Activated naive CD4-positive, alpha-beta T cell treated with anti-CD3 and anti-CD28 coated beads, Interleukin-2, amount 10 ng/mL, durations not matched to agents 7 days and 5 days (primary cell): Measurements from ENCODE around the gene ARHGAP24.

Experiments
- CTCF ChIA-PET: fragments of 350-600 bp; sonication (Branson Sonifier 250); formaldehyde crosslinking; loops from one replicate; lab custom pipeline; 2021; ENCODE audit warnings: antibody characterized with exemption; lab: Charles Lee
- DNase-seq: peaks from one replicate; pipeline ENCODE4 v3.0.0-alpha.2; 2020
- H3K27ac Mint-ChIP-seq: one replicate; pipeline ENCODE4 v1.8.0; 2021; ENCODE audit warnings: mild to moderate bottlenecking, moderate library complexity, mixed read lengths
- H3K27me3 Mint-ChIP-seq: one replicate; pipeline ENCODE4 v1.8.0; 2021; ENCODE audit warnings: mild to moderate bottlenecking, mixed read lengths
- H3K36me3 Mint-ChIP-seq: one replicate; pipeline ENCODE4 v1.8.0; 2021; ENCODE audit warnings: mixed read lengths
- H3K4me1 Mint-ChIP-seq: one replicate; pipeline ENCODE4 v1.8.0; 2021; ENCODE audit warnings: mixed read lengths
- H3K4me3 Mint-ChIP-seq: one replicate; pipeline ENCODE4 v1.8.0; 2021; ENCODE audit warnings: mild to moderate bottlenecking, moderate library complexity, mixed read lengths
- H3K9me3 Mint-ChIP-seq: one replicate; pipeline ENCODE4 v1.8.0; 2021; ENCODE audit warnings: mixed read lengths

The ARHGAP24 gene

GRCh38 chr4:85459736-85460135 is 15.2 kb upstream of the ARHGAP24 start:
- Mint-ChIP-seq H3K27ac (no peak overlapping the region), H3K27me3 (no peaks in the 10 kb centered on the region), H3K4me1 (no peaks in the 10 kb centered on the region), H3K9me3 (no peaks in the 10 kb centered on the region), H3K36me3 (no peaks in the 10 kb centered on the region), H3K4me3 (no peak overlapping the region)
- CTCF ChIA-PET = no interaction called here
- DNase-seq = no peak

DNA sequence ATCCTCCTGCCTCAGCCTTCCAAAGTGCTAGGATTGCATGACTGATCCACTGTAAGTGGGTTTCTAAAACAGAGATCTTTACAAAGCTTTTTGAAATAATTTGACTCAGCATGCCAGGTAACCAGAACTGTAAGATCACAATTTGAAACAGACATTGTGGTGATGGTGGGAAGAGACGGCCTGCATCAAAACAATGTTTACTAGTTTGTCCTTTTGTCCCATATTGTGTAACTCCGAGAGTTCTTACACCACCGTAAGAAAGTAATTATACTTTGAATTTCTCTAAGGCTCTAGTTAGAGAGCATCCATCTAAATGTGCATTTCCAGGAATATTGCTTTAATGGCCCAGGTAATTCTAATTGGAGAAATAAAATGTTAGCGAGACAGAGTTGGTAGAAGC is 594 bp upstream of the ARHGAP24 start:
- Mint-ChIP-seq H3K27me3 (peaks cover 14% of the 10 kb centered on the region), H3K27ac (no peak overlapping the region), H3K36me3 (no peaks in the 10 kb centered on the region), H3K9me3 (no peaks in the 10 kb centered on the region), H3K4me1 (no peaks in the 10 kb centered on the region), H3K4me3 (no peak overlapping the region)
- DNase-seq = no peak
- CTCF ChIA-PET = no interaction called here

- DNase-seq = no peak
- H3K4me3 Mint-ChIP-seq = no peak overlapping the region
- H3K4me1 Mint-ChIP-seq = no peaks in the 10 kb centered on the region
- peaks cover 14% of the 10 kb centered on the region for H3K27me3 Mint-ChIP-seq
- H3K9me3 Mint-ChIP-seq = no peaks in the 10 kb centered on the region
- no peaks in the 10 kb centered on the region for H3K36me3 Mint-ChIP-seq
- CTCF ChIA-PET = no interaction called here
- H3K27ac Mint-ChIP-seq = no peak overlapping the region
Observed at GRCh38 chr4:85475631-85476233, 782 bp downstream of the ARHGAP24 start.

DNA sequence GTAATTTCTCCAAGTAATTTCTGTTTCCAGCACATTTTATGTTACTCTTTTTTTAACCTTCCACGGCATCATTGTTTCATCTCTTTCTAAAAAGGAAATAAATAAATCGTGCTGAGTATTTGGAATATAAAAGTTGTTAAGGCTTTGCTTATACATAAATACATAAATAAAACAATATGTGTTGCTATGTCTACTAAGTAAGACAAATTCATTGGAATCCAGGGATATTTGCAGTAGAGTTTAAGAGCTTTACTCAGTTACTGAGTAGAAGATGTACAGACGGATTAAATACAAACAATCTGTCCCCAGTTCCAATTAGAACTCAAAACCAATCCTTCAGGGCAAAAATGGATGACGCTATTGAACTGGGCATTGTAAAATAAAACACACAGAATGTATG is 1.4 kb downstream of the ARHGAP24 start:
- no peak for DNase-seq
- Mint-ChIP-seq H3K4me3 (no peak overlapping the region), H3K9me3 (no peaks in the 10 kb centered on the region), H3K36me3 (no peaks in the 10 kb centered on the region), H3K4me1 (no peaks in the 10 kb centered on the region), H3K27ac (no peak overlapping the region), H3K27me3 (peaks cover 14% of the 10 kb centered on the region)
- CTCF ChIA-PET = no interaction called here

DNA sequence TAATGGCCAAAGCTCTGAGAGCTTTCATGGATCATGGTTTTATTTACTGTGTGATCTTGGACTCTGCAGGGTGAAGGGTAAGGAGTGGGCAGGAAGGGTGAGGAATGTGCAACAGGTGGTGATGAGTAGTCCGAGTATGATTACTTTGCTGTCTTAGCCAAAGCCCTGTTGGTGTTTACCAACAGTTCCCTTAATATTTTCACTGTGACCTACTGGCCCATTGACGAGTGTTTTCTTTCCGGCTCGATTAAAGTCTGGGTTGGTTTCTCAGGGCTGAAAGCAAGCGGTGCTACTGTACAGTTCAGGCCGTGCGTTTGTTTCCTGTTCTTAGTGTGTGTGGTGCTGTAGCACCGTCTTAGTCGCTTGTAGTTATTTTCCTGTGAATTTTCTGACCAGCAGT is 2.6 kb downstream of the ARHGAP24 start:
- Mint-ChIP-seq H3K4me3 (no peak overlapping the region), H3K9me3 (no peaks in the 10 kb centered on the region), H3K27me3 (peaks cover 14% of the 10 kb centered on the region), H3K4me1 (no peaks in the 10 kb centered on the region), H3K27ac (no peak overlapping the region), H3K36me3 (no peaks in the 10 kb centered on the region)
- CTCF ChIA-PET = no interaction called here
- DNase-seq = no peak

- Mint-ChIP-seq H3K27me3 (peaks cover 14% of the 10 kb centered on the region), H3K36me3 (no peaks in the 10 kb centered on the region), H3K4me1 (no peaks in the 10 kb centered on the region), H3K27ac (no peak overlapping the region), H3K9me3 (no peaks in the 10 kb centered on the region), H3K4me3 (no peak overlapping the region)
- no peak for DNase-seq
- CTCF ChIA-PET = no interaction called here
Observed at GRCh38 chr4:85478576-85478975, 3.6 kb downstream of the ARHGAP24 start.

DNA sequence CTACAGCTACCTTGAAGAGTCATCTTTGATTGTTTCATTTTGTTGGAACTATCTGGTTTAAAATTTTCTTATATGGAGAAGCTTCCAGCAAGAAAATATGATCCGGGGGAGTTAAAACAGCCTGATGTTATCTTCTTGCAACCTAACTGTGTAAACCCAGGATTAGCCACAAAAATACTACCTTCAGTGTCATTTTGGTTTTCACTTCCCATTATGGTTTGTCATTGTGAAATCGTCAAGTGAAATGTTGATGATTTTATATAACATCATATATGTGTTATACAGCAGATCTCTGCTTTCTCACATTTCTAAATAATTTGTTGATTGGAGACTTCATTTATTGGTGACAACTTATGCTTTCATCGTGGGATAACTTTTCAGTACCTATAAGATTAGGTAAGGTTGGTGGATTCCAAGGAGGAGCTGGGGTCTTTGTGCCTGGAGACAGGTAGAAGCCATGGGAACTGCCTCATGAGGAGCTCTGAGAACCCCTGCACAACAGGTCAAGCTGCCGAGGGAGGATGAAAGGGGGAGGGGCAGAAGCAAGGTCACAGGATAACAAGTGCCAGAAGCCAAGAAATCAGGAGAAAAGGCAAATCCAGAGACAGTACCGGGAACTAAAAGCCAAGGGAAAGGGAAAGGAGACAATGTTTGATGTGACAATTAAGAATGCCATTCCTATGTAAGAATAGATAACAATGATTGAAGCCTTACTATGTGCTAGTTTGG is 7.2 kb downstream of the ARHGAP24 start:
- Mint-ChIP-seq H3K4me1 (no peaks in the 10 kb centered on the region), H3K4me3 (no peak overlapping the region), H3K9me3 (no peaks in the 10 kb centered on the region), H3K36me3 (no peaks in the 10 kb centered on the region), H3K27me3 (peaks cover 3% of the 10 kb centered on the region), H3K27ac (no peak overlapping the region)
- CTCF ChIA-PET = no interaction called here
- DNase-seq = no peak

- H3K4me1 Mint-ChIP-seq = no peaks in the 10 kb centered on the region
- H3K36me3 Mint-ChIP-seq = no peaks in the 10 kb centered on the region
- peak overlapping the region; percentile 49 for H3K27ac Mint-ChIP-seq
- no peaks in the 10 kb centered on the region for H3K9me3 Mint-ChIP-seq
- H3K27me3 Mint-ChIP-seq = no peaks in the 10 kb centered on the region
- no peak overlapping the region for H3K4me3 Mint-ChIP-seq
- CTCF ChIA-PET = no interaction called here
- no peak for DNase-seq
Observed at GRCh38 chr4:85486425-85487086, 11.6 kb downstream of the ARHGAP24 start.

DNA sequence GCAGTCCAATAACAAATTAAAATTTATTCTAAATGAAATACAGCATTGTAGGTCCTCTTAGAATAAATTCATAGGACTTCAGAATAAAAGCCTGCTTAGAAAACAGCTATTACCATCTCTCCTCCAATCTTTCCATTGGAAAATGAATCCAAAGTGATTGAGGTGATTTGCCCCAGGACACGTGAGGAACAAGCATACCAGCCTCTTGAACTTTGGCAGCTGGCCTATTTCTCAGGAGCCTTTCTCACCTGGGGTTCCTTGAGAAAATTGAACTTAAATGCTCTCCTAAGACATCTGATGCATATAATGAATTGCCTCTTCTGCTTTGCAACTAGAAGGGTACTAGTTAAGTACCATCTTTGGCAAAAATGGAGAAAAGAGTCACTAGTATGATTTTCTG is 13.5 kb downstream of the ARHGAP24 start:
- no peak overlapping the region for H3K4me3 Mint-ChIP-seq
- no peaks in the 10 kb centered on the region for H3K9me3 Mint-ChIP-seq
- no peaks in the 10 kb centered on the region for H3K27me3 Mint-ChIP-seq
- H3K36me3 Mint-ChIP-seq = no peaks in the 10 kb centered on the region
- CTCF ChIA-PET = no interaction called here
- H3K27ac Mint-ChIP-seq = no peak overlapping the region
- DNase-seq = no peak
- H3K4me1 Mint-ChIP-seq = no peaks in the 10 kb centered on the region

DNA sequence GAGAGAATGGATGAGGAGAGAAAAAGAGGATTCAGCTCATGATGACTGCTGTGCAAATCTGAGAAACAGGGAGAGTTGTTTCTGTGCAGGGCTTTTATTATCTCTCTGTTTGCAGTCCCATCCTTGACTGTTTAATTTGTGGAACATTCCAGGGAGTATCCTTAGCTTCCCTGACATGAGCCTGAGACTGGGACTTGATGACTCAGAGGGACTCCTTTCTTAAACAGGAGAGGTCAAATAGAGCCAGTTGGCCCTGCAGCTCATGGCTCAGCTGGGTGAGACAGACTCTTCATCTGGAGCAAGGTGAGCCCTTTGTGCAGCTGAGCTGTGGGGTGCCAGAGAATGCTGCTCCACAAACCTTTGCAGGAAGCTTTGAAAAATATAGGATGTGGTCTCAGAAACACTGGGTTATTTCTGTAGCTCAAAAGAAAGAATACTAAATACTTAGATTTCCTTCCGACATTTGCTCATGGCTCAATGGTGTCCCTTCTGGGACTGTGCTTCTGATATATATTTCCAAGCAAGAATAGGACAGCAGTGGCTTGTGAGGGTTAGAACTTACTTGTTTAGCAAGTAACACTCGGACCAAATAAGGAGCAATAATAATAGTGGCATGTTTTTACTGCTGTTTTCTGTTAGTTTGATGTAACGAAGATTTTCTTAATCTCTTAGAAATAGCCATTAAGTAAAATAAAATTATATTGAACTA is 14.5 kb downstream of the ARHGAP24 start:
- DNase-seq = no peak
- CTCF ChIA-PET = no interaction called here
- H3K4me3 Mint-ChIP-seq = no peak overlapping the region
- H3K4me1 Mint-ChIP-seq = no peaks in the 10 kb centered on the region
- H3K27me3 Mint-ChIP-seq = no peaks in the 10 kb centered on the region
- no peaks in the 10 kb centered on the region for H3K36me3 Mint-ChIP-seq
- H3K27ac Mint-ChIP-seq = no peak overlapping the region
- H3K9me3 Mint-ChIP-seq = no peaks in the 10 kb centered on the region

- CTCF ChIA-PET = no interaction called here
- peaks cover 1% of the 10 kb centered on the region for H3K9me3 Mint-ChIP-seq
Observed at GRCh38 chr4:85491527-85491926, 16.6 kb downstream of the ARHGAP24 start.

DNA sequence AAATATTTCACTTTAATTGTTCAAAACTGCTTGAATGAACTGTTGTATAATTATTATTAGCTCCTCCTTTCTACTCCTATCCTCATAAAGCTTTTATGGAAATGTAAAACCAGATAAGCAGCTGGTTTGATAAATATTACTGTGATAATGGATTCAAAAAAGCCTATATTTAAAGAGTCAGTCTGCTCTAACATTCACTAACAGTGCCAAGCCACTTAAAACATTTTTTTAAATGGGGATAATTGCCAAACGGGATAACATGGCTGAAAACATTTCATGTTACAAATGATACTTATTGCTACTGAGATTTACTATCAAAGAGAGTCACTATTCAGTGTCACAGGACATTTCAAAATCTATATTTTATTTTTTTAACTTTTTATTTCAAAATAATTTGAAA is 17.4 kb downstream of the ARHGAP24 start:
- no peaks in the 10 kb centered on the region for H3K36me3 Mint-ChIP-seq
- CTCF ChIA-PET = no interaction called here
- H3K4me1 Mint-ChIP-seq = no peaks in the 10 kb centered on the region
- H3K27me3 Mint-ChIP-seq = no peaks in the 10 kb centered on the region
- peaks cover 1% of the 10 kb centered on the region for H3K9me3 Mint-ChIP-seq
- no peak for DNase-seq
- H3K4me3 Mint-ChIP-seq = no peak overlapping the region
- H3K27ac Mint-ChIP-seq = no peak overlapping the region

More at GRCh38 chr4:85491527-85491926, 16.6 kb downstream of the ARHGAP24 start:
- Mint-ChIP-seq H3K27me3 (no peaks in the 10 kb centered on the region), H3K4me1 (no peaks in the 10 kb centered on the region), H3K36me3 (no peaks in the 10 kb centered on the region), H3K27ac (no peak overlapping the region), H3K4me3 (no peak overlapping the region)
- DNase-seq = no peak

DNA sequence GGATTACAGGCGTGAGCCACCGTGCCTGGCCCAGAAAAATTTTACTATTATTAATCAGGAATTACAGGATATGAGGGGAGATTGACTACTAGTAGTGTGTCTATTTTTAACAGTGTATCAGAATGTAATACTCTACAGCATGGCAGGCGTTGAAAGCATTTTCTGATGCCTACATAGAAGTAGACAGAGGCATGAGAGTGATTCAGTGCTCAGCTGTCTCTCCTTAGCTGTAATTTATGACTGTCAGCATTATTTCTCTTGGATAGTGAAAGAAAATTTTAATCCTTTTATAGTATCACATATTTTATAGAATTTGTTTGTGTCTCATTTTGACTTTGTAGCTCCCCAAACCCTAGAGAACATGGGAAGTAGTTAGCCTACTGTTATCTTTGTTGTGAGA is 20.7 kb downstream of the ARHGAP24 start:
- no peak overlapping the region for H3K4me3 Mint-ChIP-seq
- DNase-seq = no peak
- no peak overlapping the region for H3K27ac Mint-ChIP-seq
- H3K27me3 Mint-ChIP-seq = no peaks in the 10 kb centered on the region
- no peaks in the 10 kb centered on the region for H3K4me1 Mint-ChIP-seq
- CTCF ChIA-PET = no interaction called here
- peaks cover 1% of the 10 kb centered on the region for H3K9me3 Mint-ChIP-seq
- H3K36me3 Mint-ChIP-seq = no peaks in the 10 kb centered on the region

- peaks cover 1% of the 10 kb centered on the region for H3K9me3 Mint-ChIP-seq
- H3K27ac Mint-ChIP-seq = no peak overlapping the region
- CTCF ChIA-PET = no interaction called here
- H3K36me3 Mint-ChIP-seq = no peaks in the 10 kb centered on the region
- no peaks in the 10 kb centered on the region for H3K27me3 Mint-ChIP-seq
- DNase-seq = no peak
- H3K4me3 Mint-ChIP-seq = no peak overlapping the region
- no peaks in the 10 kb centered on the region for H3K4me1 Mint-ChIP-seq
Observed at GRCh38 chr4:85496126-85496849, 21.3 kb downstream of the ARHGAP24 start.
